ENCODE measurements around the gene MTMR12. TPM values are rescaled to one million over a fixed set of nuclear protein-coding genes. Genes with fewer than 3 reads are reported as not detected.
"Not testable (repeated sequence)": the region's sequence is repeated elsewhere in the genome, so short reads cannot be mapped to it uniquely, and the experiment has no call there.

Gene MTMR12
- total RNA-seq, 1 donor: 16.2 TPM

DNA sequence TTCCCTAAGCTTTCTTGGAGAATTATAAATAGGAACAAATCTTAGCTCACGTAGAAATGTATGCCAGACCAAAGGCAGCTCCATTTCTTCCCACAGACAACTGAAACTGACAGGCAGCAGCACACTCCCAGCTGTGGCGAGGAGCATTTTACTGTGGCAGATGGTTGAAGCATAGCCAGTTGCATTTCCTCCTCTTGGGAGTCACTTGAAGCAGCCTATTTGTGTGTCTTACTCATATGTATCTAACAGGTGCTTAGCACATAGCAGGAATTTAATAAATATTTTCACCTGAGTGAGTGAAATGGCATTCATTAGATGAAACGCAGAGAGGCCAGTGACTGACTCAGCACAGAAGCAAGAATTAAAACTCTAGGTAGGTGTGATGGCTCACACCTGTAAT, 12.3 kb upstream of the MTMR12 start:
- no peak for DNase-seq (ENCODE audit: low read depth in 2 of 3, low spot score in 2 of 3)

DNA sequence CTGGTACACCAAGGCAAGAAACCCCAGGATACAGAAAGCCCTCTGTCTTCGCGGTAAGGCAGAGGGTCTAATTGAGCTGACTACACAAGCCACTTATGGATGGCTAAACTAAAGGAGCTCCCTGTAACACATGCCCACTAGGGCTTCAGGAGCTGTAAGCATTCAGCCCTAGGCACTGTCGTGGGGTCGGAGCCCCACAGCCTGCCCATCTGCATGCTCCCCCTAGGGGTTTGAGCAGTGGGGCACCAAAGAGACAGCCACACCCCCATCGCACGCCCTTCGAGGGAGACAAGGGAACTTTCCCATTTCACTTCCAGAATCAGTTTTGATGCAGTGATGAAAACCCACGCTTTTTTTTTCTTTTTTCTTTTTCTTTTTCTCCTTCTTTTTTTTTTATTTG, 11.0 kb upstream of the MTMR12 start:
- DNase-seq (ENCODE audit: low read depth in 2 of 3, low spot score in 2 of 3): no peak

DNA sequence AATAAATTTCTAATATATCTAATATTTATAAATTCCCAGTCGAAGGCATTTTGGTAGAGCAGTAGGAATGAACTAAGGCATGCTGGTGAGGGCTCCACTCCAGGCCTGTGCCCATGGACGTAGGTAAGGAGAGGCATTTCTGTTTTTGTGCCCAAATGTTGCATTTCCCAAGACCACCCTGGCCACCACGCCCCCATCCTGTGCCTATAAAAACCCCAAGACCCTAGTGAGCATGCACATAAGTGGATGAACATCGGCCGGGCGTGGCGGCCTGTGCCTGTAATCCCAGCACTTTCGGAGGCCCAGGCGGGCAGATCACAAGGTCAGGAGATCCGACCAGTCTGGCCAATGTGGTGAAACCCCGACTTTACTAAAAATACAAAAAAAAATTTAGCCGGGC, 10.1 kb upstream of the MTMR12 start:
- no peak for DNase-seq (ENCODE audit: low read depth in 2 of 3, low spot score in 2 of 3)

DNA sequence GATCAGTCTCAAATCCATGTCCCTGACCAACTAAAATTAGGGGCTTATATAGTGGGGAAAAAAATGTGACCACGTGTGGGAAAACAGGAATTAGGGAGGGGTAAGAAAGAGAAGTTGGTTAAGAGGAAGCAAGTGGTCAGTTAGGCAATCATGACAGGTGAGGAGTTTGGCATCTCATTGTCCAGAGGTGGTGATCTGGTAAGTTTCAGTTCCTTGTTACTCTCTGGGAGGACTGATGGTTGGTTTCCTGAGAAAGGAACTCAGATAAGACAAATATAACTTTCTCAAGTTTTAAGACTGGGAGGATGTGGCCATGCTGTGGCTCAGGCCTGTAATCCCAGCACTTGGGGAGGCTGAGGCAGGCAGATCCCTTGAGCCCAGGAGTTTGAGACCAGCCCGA, 9.0 kb upstream of the MTMR12 start:
- DNase-seq (ENCODE audit: low read depth in 2 of 3, low spot score in 2 of 3): not testable (repeated sequence)

DNA sequence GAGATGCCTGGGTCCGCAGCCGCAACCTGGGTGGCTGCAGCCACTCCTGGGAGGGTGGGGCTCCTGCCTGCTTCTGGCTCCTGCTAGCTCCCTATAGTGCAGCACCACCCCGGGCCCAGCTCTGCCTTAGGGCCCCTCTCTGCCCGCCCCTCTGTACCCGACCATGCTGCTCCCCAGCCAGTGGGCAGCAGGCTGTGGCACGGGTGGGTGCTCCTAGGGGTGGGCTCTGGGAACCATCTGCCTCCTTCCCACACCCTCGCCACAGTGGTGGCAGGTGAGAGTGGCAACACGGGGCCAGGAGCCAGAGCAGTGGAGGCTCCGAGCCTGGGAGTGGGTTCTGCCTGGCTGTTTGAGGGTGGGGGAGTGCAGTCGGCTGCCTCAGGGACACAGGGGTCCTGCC, 7.8 kb upstream of the MTMR12 start:
- no peak for DNase-seq (ENCODE audit: low read depth in 2 of 3, low spot score in 2 of 3)

DNA sequence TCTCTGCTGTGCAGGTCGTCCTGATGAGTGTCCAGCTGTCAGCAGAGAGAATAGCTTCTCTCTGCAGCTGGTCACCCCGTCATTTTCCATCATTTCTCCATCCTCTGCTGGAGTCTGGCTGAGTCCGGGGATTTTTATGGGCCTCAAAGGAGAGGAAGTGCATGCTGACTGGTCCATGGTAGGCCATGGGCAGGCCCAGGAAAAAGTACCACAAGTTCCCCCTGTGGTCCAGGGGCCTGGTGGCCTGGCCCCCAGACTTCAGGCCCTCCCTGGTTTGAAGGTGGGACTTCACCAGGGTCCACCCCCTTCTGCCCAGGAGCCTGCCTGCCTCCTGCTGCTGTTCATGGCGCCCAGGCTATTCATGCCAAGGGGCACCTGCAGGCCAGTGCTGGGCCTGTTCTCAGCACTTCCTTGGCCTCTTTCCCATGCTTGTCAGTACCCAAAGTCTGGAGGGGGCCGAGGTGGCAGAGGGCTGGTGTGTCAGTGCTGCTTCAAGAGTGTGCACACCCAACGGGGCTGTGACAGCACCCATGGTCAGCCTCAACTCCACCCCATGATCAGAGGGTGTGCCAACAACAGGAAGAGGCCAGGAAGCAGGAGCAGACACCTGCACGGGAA, 7.3 kb upstream of the MTMR12 start:
- DNase-seq (ENCODE audit: low read depth in 2 of 3, low spot score in 2 of 3): no peak

DNA sequence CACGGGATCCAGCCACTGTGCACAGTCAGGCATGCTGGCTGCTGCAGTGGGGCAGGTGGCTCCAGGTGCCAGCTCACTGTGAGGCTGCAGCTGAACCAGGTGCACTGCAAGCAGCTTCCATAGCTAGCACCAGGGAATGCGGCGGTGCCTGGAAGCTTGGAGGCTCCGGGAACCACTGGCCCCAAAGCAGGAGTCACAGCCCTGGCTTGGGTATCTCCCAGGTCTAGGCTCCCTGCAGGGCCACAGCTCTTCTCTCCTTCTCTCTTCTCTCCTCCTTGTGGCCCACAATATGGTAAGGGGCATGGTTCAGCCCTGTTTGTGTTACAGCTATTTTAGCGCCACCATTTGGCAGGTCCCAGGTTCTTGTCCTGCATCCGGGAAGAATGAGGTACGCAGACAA, 6.7 kb upstream of the MTMR12 start:
- DNase-seq (ENCODE audit: low read depth in 2 of 3, low spot score in 2 of 3): no peak

DNA sequence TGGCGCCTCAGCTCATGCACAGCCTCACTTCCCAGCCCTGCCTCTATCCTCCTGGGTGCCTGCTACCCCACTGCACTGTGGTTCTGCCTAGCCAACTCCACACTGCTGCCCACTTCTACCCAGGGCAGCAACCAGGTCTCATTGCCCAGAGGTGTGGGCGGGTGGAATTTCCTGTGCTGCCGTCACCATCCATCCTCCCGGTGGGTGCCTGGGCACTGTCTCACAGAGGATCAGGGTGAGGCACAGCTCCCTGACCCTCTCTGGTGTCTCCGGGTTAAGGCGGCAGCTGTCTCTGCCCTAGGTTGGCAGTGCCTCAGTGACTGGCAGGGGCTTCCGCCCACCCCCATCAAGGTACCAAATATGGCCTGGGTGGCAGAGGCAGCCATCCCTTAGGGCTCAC, 4.3 kb upstream of the MTMR12 start:
- DNase-seq (ENCODE audit: low read depth in 2 of 3, low spot score in 2 of 3): no peak

DNA sequence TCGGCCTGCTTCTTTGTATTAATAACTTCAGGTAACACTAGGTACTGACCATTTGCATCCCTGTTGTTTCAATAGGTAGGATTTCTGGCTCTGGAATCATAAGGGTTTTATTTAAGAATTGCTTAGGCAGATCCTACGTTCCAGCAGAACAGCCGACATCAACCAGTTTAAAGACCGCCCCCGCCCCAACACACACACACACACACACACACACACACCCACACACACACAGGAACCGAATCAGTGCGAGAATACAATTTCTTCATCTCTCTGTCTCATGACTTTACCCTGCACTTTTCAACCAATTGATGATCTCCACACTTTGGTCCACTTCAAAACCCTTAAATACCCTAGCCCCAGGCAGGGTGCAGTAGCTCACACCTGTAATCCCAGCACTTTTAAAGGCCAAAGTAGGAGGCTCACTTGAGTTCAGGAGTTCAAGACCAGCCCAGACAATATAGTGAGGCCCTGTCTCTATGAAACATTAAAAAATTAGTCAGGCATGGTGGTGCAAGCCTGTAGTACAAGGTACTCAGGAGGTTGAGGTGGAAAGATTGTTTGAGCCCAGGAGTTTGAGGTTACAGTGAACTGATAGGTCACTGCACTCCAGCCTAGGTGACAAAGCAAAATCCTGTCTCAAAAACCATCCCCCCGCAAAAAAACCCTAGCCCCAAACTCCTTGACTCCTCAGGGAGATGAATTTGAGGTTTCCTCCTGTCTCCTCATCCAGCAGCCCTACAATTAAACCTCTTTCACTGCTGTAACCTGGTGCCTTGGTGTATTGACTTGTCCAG, 2.7 kb upstream of the MTMR12 start:
- no peak for DNase-seq (ENCODE audit: low read depth in 2 of 3, low spot score in 2 of 3)

DNA sequence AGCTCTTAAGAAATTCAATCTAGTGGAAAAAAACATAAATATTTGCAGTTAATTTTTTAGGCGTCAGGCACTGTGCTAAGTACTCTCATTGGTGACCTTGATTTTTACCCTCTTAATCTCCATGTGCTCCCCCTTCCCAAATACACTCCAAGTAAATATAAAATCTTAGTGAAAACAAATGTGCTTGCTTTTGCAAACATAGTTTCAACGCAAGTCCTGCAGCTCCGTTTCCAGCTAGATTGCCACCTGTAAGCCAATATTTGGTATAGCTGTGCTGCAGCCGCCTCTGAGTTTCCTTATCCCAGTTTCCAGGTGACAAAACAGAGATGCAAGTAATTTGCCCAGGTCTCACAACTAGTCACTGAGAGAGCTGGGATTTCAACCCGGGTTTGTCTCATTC, 1.9 kb upstream of the MTMR12 start:
- DNase-seq (ENCODE audit: low read depth in 2 of 3, low spot score in 2 of 3): no peak

DNA sequence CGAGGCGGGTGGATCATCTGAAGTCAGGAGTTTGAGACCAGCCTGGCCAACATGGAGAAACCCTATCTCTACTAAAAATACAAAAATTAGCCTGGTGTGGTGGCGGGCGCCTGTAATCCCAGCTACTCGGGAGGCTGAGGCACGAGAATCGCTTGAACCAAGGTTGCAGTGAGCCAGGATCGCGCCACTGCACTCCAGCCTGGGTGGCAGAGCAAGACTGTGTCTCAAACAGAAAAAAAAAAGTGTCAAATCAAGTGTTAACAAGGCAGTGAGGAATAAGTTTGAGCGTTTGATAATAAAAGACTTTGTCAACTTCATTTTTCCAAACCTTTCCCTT, 1.4 kb upstream of the MTMR12 start:
- DNase-seq (ENCODE audit: low read depth in 2 of 3, low spot score in 2 of 3): not testable (repeated sequence)

DNA sequence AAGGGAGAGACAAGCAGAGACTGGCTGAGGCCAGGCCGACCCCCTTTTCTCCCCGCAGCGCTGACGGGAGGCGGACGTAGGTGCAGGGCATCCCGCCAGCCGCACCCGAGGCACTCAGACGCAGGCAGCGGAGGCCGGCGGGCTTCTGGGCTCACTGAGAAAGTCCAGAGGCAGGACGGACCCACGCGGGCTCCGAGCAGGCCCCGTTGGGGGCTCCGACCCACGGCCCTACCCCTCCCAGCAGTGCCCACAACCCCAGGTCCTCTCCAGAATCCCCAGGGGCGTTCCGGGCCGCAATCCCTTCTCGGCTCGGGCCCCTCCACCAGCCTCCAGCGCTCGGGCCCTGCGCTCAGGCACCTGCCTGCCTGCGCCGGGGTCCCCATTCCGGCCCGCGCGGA, 543 bp downstream of the MTMR12 start:
- DNase-seq (ENCODE audit: low read depth in 2 of 3, low spot score in 2 of 3): peak in 1 of 3 donors; percentile 41

DNA sequence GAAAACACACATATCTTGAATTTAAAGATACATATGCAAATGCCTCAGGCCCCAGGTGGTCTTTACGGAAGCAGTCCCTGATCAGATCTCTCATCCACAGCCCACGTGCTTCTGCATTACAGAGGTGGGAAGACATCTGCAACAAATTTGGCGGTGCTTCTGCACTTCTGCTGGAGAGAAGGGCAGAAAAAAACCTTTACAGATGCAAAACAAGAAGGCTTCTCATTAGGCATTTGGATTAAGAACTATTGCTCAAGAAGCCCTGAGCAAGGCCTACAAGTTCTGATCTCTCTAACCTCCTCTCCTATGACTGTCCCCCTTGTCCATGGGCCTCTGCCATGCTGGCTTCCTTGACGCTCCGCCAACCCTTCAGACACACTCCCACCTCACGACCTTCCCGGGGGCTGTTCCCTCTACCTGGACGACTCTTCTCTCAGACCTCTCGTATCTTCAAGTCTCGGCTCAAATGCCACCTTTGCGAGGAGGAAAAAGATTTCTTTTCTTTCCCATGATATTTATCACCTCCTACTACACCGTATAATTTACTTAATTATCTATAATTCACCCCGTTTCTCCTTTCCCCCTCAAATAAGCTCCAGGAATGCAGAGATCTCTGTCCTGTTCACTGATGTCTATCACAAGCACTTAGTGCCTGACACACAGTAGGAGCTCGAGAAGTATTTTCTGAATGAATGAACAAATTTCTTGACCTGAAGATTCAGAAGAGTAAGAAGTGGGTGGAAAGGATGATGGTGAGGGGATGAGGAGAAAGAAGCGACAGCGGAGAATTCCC, 1.1 kb downstream of the MTMR12 start:
- DNase-seq (ENCODE audit: low read depth in 2 of 3, low spot score in 2 of 3): no peak

DNA sequence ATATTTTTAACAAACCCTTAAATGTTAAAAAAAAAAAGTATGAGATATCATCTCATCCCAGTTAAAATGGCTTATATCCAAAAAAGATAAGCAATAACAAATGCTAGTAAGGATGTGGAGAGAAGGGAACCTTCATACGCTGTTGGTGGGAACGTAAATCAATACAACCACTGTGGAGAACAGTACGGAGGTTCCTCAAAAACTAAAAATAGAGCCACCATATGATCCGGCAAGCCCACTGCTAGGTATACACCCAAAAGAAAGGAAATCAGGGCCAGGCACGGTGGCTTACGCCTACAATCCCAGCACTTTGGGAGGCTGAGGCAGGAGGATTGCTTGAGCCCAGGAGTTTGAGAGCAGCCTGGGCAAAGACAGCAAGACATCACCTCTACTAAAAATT, 3.0 kb downstream of the MTMR12 start:
- DNase-seq (ENCODE audit: low read depth in 2 of 3, low spot score in 2 of 3): peak in 1 of 3 donors; percentile 57

DNA sequence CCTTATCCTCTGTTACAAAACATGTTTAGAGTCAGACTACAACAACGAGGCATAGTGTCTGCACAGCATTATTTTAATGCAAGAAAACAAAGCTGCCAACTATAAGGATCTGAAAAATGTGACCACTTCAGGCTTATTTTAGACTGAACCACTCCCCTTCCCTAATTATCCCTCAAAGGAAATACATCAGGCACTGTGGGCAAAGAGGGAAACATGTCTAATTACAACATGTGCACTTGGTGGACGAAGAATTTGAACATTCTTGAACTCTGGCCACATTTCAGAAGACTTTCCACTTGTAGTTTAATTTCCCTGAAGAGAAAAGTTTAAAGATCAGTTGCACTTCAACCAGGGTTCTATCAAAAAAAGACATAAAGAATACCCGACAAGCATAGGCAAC, 3.8 kb downstream of the MTMR12 start:
- no peak for DNase-seq (ENCODE audit: low read depth in 2 of 3, low spot score in 2 of 3)

DNA sequence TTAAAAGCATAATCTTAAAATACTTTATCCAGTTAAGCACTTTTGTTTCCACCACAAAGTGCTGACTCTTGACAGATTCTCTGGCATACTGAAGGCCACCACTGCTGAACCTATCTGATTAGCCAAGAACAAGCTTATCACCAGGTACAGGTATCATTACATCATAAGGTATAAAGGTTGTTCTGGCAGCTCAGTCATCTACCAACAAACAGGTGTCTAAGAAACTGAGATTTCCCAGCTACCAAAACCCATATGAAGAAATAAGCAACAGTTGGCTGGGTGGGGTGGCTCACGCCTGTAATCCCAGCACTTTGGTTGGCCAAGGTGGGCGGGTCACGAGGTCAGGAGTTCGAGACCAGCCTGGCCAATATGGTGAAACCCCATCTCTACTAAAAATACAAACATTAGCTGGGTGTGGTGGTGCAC, 5.0 kb downstream of the MTMR12 start:
- DNase-seq (ENCODE audit: low read depth in 2 of 3, low spot score in 2 of 3): no peak

DNA sequence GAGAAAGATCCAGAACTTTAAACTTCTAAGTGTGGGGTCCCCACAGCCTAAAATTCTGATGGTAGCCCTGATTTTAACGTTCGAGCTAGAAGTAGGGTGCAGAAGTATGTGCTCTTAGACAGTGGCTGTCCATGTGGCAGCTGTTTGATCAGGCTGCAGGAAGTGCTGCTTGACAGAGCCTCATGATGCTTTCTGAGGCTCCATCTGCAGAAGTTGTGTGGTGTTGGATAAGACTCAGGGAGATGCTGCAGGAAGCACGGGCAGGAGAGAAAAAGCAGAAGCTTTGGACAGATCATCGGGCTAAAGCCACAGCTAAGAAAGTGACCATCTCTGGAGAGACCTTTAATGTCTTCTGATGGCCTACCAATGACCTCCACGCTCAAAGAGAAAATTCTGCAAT, 8.1 kb downstream of the MTMR12 start:
- peak in 2 of 3 donors; percentile 45 to 76 for DNase-seq (ENCODE audit: low read depth in 2 of 3, low spot score in 2 of 3)

DNA sequence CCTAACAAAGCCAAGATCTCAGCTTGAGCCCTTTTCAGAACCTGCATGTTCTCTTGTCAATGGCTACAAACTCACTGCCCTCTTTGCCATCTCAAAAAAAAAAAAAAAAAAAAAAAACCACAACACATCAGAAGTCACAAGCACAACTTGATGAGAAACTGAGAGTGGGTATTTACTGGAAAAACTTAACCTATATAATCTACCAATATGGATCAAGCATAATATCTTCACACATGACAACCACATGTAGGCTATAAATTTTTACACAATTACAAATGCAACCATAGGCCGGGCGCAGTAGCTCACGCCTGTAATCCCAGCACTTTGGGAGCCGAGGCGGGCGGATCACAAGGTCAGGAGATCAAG, 9.0 kb downstream of the MTMR12 start:
- no peak for DNase-seq (ENCODE audit: low read depth in 2 of 3, low spot score in 2 of 3)

DNA sequence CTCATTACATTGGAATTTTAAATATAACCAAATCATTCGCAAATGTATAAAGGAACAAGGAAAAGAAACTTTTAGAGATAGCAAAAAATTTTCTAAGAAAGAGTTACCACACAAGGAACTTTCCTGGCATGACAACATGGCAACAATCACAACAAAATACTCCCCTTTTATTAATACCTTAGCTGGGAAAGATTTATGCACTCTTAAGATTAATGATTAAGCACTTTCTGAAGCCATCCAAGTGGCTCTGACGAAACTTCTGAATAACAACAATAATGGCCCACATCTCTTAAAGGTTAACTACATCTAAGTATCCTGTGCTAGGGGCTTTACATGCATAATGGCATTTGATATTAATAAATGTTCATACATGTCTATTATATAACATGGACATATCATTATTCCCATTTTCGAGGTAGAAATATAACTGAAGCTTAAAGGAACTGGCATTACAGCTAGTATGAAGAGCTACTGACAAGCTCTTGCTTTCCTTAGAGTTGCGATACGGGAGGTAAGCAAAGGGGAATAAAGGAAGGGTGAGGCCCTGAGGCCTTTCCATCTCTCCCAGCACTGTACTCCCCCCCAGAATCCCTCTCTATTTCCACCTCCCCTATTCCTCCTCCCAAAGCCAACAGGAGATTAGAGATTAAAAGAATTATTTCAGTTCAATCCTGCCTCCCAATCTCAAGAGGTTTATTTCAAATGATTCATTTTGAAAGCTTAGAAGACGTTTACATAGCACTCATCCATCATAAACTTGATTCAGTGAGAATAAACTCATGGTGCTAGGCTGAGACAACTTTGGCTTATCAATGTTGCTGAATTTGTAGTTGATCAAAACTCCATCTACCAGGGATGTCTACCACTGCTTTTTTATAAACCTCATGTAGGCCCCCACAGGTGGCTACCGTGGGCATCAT, 9.6 kb downstream of the MTMR12 start:
- DNase-seq (ENCODE audit: low read depth in 2 of 3, low spot score in 2 of 3): no peak

DNA sequence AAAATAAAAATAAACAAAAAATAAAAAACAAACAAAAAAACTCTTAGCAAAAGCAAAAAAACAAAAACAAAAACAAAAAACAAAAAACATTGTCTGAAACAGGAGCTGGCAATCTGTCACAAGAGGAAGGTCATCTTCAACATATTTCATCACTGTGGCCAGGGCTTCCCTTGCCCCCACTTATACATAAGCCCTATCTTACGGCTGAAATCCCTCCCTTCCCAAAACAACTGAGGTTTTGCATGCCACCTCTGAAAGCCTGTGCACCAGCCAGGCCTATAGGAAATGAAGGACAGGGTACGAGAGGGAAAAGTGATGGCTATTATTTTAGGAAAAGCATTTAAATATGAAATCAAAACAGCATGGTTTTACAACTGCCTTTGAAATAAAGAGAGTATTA, 10.8 kb downstream of the MTMR12 start:
- DNase-seq (ENCODE audit: low read depth in 2 of 3, low spot score in 2 of 3): no peak
